ENCODE measurements around the gene GET3. TPM values are rescaled to one million over a fixed set of nuclear protein-coding genes. Genes with fewer than 3 reads are reported as not detected.
A peak's percentile ranks its signal among the peaks of the same experiment; 100 is the strongest.
"Not testable (repeated sequence)": the region's sequence is repeated elsewhere in the genome, so short reads cannot be mapped to it uniquely, and the experiment has no call there.

The GET3 gene
- total and polyA plus RNA-seq, 2 donors (not counting 1 experiment from before 2014, with no cell fraction given), result 37.2 to 61.7 TPM

GRCh38 chr19:12708641-12709040, 28.7 kb upstream of the GET3 start:
- TF ChIP-seq EZH2 (IDR thresholded peaks at IDR 0.05; ENCODE audit: borderline replicate concordance, insufficient read depth, low read depth, low read length, poor library complexity, severe bottlenecking) (no peak), CTCF (IDR thresholded peaks at IDR 0.05) (no peak)
- no peak overlapping the region for H3K4me3 Mint-ChIP-seq
- 100% methylated on average over 7 of the region's 8 CpGs for WGBS (ENCODE audit: insufficient coverage)

GRCh38 chr19:12711187-12711586, 26.1 kb upstream of the GET3 start:
- H2AFZ ChIP-seq (ENCODE audit: insufficient read depth, low read depth, low read length, poor library complexity, severe bottlenecking), result no peak overlapping the region
- Mint-ChIP-seq H3K4me1 (no peaks in the 10 kb centered on the region), H3K9me3 (ENCODE audit: insufficient read depth) (no peaks in the 10 kb centered on the region), H3K27me3 (no peaks in the 10 kb centered on the region), H3K4me3 (no peak overlapping the region), H3K27ac (no peak overlapping the region)
- H3K9me3 ChIP-seq (ENCODE audit: control extremely low read depth in 1 of 3, control insufficient read depth in 2 of 3, insufficient read depth in 1 of 3, low read length in 2 of 3), result no peaks in the 10 kb centered on the region
- H3K4me2 ChIP-seq (replicated peaks; ENCODE audit: low read depth, low read length, poor library complexity, severe bottlenecking), result no peak overlapping the region
- ChIA-PET CTCF (interaction anchor here (0.6 to 0.9 kb wide), 4 partner anchors 17 to 94 kb away, joined by 3 to 4 read pairs (median 4); no protein-coding TSS in a partner anchor), POLR2A (no interaction called here)
- no peak overlapping the region for H3K4me3 ChIP-seq (ENCODE audit: control extremely low read depth in 1 of 5, extremely low read depth in 1 of 5, insufficient read depth in 1 of 5, low read depth in 2 of 5, low read length in 4 of 5)
- no peak for ATAC-seq (ENCODE audit: low read depth)
- no peaks in the 10 kb centered on the region for H4K20me1 ChIP-seq (ENCODE audit: control insufficient read depth, insufficient read depth, low read length, poor library complexity, severe bottlenecking)
- H3K4me1 ChIP-seq (ENCODE audit: control insufficient read depth in 2 of 2, insufficient read depth in 2 of 2, low read length in 2 of 2), result no peaks in the 10 kb centered on the region
- H3K9ac ChIP-seq (ENCODE audit: low read length), result no peak overlapping the region
- TF ChIP-seq EZH2 (IDR thresholded peaks at IDR 0.05; ENCODE audit: borderline replicate concordance, insufficient read depth, low read depth, low read length, poor library complexity, severe bottlenecking) (no peak), CTCF (IDR thresholded peaks at IDR 0.05) (no peak)
- peaks cover 0 to 46% of the 10 kb centered on the region in 2 experiments for H3K36me3 ChIP-seq (replicated peaks in 1 of 2; ENCODE audit: control extremely low read depth in 1 of 2, control insufficient read depth in 1 of 2, extremely low read depth in 1 of 2, insufficient read depth in 2 of 2, low read length in 1 of 2)
- DNase-seq, result no peak
- WGBS (ENCODE audit: insufficient coverage), result 96% methylated on average over 12 of the region's 17 CpGs
- H3K27me3 ChIP-seq (replicated peaks in 1 of 4; ENCODE audit: control extremely low read depth in 1 of 4, control insufficient read depth in 3 of 4, insufficient read depth in 4 of 4, low read length in 3 of 4), result no peaks in the 10 kb centered on the region
- intact Hi-C loops (cut with micrococcal nuclease), result no loop called here
- H3K79me2 ChIP-seq (ENCODE audit: control insufficient read depth, insufficient read depth, low read length), result peaks cover 13% of the 10 kb centered on the region
- H3K27ac ChIP-seq (ENCODE audit: low read length in 2 of 2), result no peak overlapping the region

More at GRCh38 chr19:12708641-12709040, 28.7 kb upstream of the GET3 start:
- no peaks in the 10 kb centered on the region for H3K27me3 Mint-ChIP-seq
- H3K9me3 Mint-ChIP-seq (ENCODE audit: insufficient read depth), result no peaks in the 10 kb centered on the region
- H3K27ac ChIP-seq (ENCODE audit: low read length in 2 of 2), result no peak overlapping the region
- peaks cover 2 to 54% of the 10 kb centered on the region in 2 experiments for H3K36me3 ChIP-seq (replicated peaks in 1 of 2; ENCODE audit: control extremely low read depth in 1 of 2, control insufficient read depth in 1 of 2, extremely low read depth in 1 of 2, insufficient read depth in 2 of 2, low read length in 1 of 2)
- DNase-seq (no peak), ATAC-seq (ENCODE audit: low read depth) (no peak)
- no peak overlapping the region for H2AFZ ChIP-seq (ENCODE audit: insufficient read depth, low read depth, low read length, poor library complexity, severe bottlenecking)
- H4K20me1 ChIP-seq (ENCODE audit: control insufficient read depth, insufficient read depth, low read length, poor library complexity, severe bottlenecking), result no peaks in the 10 kb centered on the region
- no peaks in the 10 kb centered on the region for H3K4me1 ChIP-seq (ENCODE audit: control insufficient read depth in 2 of 2, insufficient read depth in 2 of 2, low read length in 2 of 2)
- H3K4me3 ChIP-seq (ENCODE audit: control extremely low read depth in 1 of 5, extremely low read depth in 1 of 5, insufficient read depth in 1 of 5, low read depth in 2 of 5, low read length in 4 of 5), result no peak overlapping the region
- peaks cover 3% of the 10 kb centered on the region for H3K79me2 ChIP-seq (ENCODE audit: control insufficient read depth, insufficient read depth, low read length)
- no peak overlapping the region for H3K27ac Mint-ChIP-seq
- H3K9me3 ChIP-seq (ENCODE audit: control extremely low read depth in 1 of 3, control insufficient read depth in 2 of 3, insufficient read depth in 1 of 3, low read length in 2 of 3), result no peaks in the 10 kb centered on the region
- CTCF ChIA-PET, result interaction anchor here (0.7 to 1.1 kb wide), 3 partner anchors 9 to 1964 kb away, joined by 3 read pairs; no protein-coding TSS in a partner anchor
- no peaks in the 10 kb centered on the region for H3K4me1 Mint-ChIP-seq
- intact Hi-C loops (cut with micrococcal nuclease), result no loop called here
- H3K4me2 ChIP-seq (replicated peaks; ENCODE audit: low read depth, low read length, poor library complexity, severe bottlenecking), result no peak overlapping the region
- no peak overlapping the region for H3K9ac ChIP-seq (ENCODE audit: low read length)
- H3K27me3 ChIP-seq (replicated peaks in 1 of 4; ENCODE audit: control extremely low read depth in 1 of 4, control insufficient read depth in 3 of 4, insufficient read depth in 4 of 4, low read length in 3 of 4), result no peaks in the 10 kb centered on the region
- POLR2A ChIA-PET, result no interaction called here

GRCh38 chr19:12712077-12712476, 25.2 kb upstream of the GET3 start:
- H3K79me2 ChIP-seq (ENCODE audit: control insufficient read depth, insufficient read depth, low read length), result peaks cover 13% of the 10 kb centered on the region
- H3K27ac Mint-ChIP-seq; H3K4me2 ChIP-seq (replicated peaks; ENCODE audit: low read depth, low read length, poor library complexity, severe bottlenecking); POLR2A ChIA-PET; H2AFZ ChIP-seq (ENCODE audit: insufficient read depth, low read depth, low read length, poor library complexity, severe bottlenecking); H3K27me3 ChIP-seq (replicated peaks in 1 of 4; ENCODE audit: control extremely low read depth in 1 of 4, control insufficient read depth in 3 of 4, insufficient read depth in 4 of 4, low read length in 3 of 4); H3K4me3 Mint-ChIP-seq; H3K27ac ChIP-seq (ENCODE audit: low read length in 2 of 2); H3K4me3 ChIP-seq (ENCODE audit: control extremely low read depth in 1 of 5, extremely low read depth in 1 of 5, insufficient read depth in 1 of 5, low read depth in 2 of 5, low read length in 4 of 5); H3K27me3 Mint-ChIP-seq; H3K9me3 ChIP-seq (ENCODE audit: control extremely low read depth in 1 of 3, control insufficient read depth in 2 of 3, insufficient read depth in 1 of 3, low read length in 2 of 3); intact Hi-C loops (cut with micrococcal nuclease); H4K20me1 ChIP-seq (ENCODE audit: control insufficient read depth, insufficient read depth, low read length, poor library complexity, severe bottlenecking); H3K4me1 ChIP-seq (ENCODE audit: control insufficient read depth in 2 of 2, insufficient read depth in 2 of 2, low read length in 2 of 2); H3K4me1 Mint-ChIP-seq; H3K9me3 Mint-ChIP-seq (ENCODE audit: insufficient read depth); ATAC-seq (ENCODE audit: low read depth); H3K9ac ChIP-seq (ENCODE audit: low read length): not testable (repeated sequence)
- DNase-seq, result peak; percentile 45
- CTCF ChIA-PET, result interaction anchor here (0.7 kb wide), 2 partner anchors 18 to 82 kb away, joined by 3 read pairs; no protein-coding TSS in a partner anchor
- WGBS (ENCODE audit: insufficient coverage), result 83% methylated on average over 10 of the region's 14 CpGs
- peaks cover 2 to 38% of the 10 kb centered on the region in 2 experiments for H3K36me3 ChIP-seq (replicated peaks in 1 of 2; ENCODE audit: control extremely low read depth in 1 of 2, control insufficient read depth in 1 of 2, extremely low read depth in 1 of 2, insufficient read depth in 2 of 2, low read length in 1 of 2)
